Coronary artery (tissue), 2 donors: ENCODE results near the gene MORN1.

Experiments used
- DNase-seq: peaks from one replicate; pipeline ENCODE4 v3.0.0-alpha.2; 2017; ENCODE audit warnings: low spot score
- H3K27ac ChIP-seq, 2 donors: fragments of 200-600 bp; sonication (generic); one replicate each; pipeline ENCODE4 v1.5.1; 2016 to 2019
- H3K4me3 ChIP-seq: fragments of 200-600 bp; sonication (generic); 2 replicates; pipeline ENCODE4 v1.5.1; 2016; ENCODE audit warnings: mild to moderate bottlenecking, moderate library complexity
- TF ChIP-seq, protein P1 (sequence below): fragments of 200-600 bp; sonication (generic); IDR thresholded peaks from one replicate; pipeline ENCODE4 v1.5.1; 2019; ENCODE audit warnings: antibody characterized with exemption

The MORN1 gene

GRCh38 chr1:2316451-2316961 is 74.8 kb downstream of the MORN1 start:
- H3K27ac ChIP-seq = peak overlapping the region; percentile 84 to 93
- H3K4me3 ChIP-seq = no peak overlapping the region
- no peak for DNase-seq
- TF ChIP-seq, protein P1, sequence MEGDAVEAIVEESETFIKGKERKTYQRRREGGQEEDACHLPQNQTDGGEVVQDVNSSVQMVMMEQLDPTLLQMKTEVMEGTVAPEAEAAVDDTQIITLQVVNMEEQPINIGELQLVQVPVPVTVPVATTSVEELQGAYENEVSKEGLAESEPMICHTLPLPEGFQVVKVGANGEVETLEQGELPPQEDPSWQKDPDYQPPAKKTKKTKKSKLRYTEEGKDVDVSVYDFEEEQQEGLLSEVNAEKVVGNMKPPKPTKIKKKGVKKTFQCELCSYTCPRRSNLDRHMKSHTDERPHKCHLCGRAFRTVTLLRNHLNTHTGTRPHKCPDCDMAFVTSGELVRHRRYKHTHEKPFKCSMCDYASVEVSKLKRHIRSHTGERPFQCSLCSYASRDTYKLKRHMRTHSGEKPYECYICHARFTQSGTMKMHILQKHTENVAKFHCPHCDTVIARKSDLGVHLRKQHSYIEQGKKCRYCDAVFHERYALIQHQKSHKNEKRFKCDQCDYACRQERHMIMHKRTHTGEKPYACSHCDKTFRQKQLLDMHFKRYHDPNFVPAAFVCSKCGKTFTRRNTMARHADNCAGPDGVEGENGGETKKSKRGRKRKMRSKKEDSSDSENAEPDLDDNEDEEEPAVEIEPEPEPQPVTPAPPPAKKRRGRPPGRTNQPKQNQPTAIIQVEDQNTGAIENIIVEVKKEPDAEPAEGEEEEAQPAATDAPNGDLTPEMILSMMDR = no peak

- Histone ChIP-seq H3K27ac (peak overlapping the region; percentile 84 to 93), H3K4me3 (no peak overlapping the region)
- DNase-seq = no peak
- TF ChIP-seq, protein P1 = no peak
Measured at GRCh38 chr1:2315674-2316450, 75.5 kb downstream of the MORN1 start.

DNA sequence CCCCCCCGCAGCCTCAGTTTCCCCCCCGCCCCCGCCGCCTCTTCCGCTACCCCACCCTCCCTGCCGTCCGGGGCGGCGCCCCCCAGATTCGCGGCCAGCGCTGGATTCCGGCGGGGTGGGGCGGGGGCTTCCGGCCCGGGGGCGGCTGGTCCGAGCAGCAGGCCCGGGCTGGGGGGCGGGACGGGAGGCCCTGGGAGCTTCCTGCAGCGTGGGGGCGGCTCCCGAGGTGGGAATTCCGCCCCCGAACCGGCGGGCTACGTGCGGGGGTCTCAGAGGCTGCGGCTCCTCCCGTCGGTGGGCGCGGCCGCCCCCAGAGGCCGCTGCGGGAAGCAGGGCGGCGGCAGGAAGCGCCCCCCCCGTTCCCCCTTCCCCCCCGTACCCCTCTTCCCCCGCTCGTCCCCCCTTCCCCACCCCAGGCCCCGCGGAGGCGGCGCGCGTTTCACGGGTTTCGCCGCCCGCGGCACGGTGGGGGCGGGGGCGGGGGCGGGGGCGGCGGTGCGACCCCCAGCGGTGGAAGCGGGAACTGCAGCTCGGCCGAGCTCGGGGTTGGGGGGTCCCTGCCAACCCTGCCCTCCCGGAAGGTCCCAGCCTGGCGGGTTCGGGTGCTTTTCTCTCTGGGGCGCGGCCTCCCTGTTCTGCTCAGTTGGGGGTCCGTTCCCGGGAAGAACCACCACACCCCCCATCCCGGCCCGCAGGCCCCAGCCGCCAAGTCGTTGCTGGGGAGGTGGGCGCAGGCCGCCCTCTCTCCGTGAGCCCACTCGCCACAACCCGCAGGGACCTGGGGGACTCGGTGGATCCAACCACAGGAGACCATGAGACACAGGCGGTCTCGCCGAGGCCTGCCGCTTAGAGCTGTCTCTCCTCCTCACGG is 76.3 kb downstream of the MORN1 start:
- Histone ChIP-seq H3K4me3 (peak overlapping the region; percentile 76), H3K27ac (peak overlapping the region; percentile 84 to 93)
- DNase-seq = no peak
- TF ChIP-seq, protein P1 = peak; percentile 96

- peak overlapping the region; percentile 84 to 93 for H3K27ac ChIP-seq
- TF ChIP-seq, protein P1 = no peak
- peak overlapping the region; percentile 76 for H3K4me3 ChIP-seq
- DNase-seq = no peak
Measured at GRCh38 chr1:2314273-2314802, 77.0 kb downstream of the MORN1 start.

GRCh38 chr1:2313651-2314261 is 77.6 kb downstream of the MORN1 start:
- DNase-seq = no peak
- peak overlapping the region; percentile 84 to 93 for H3K27ac ChIP-seq
- peak overlapping the region; percentile 76 for H3K4me3 ChIP-seq
- TF ChIP-seq, protein P1 = no peak

- TF ChIP-seq, protein P1 = no peak
- peak; percentile 93 for DNase-seq
- Histone ChIP-seq H3K27ac (peak overlapping the region; percentile 84 to 93), H3K4me3 (no peak overlapping the region)
Measured at GRCh38 chr1:2312515-2313301, 78.6 kb downstream of the MORN1 start.
